CD4-positive, CD25-positive, alpha-beta regulatory T cell (primary cell): ENCODE data around the gene SULF2. TPM values are rescaled to one million over a fixed set of nuclear protein-coding genes. Genes with fewer than 3 reads are reported as not detected.

Experiments
- ATAC-seq, 2 donors: fragments of 150-1000 bp; cut with Tn5 transposase; one replicate each; pipeline ENCODE4 v1.10.0; 2021; ENCODE audit warnings: low read depth in 2 of 2, moderate number of reproducible peaks in 2 of 2, moderate library complexity in 1 of 2
- DNase-seq, 3 donors: peaks; one replicate each; pipeline versions ENCODE4 v3.0.0 to v3.0.0-alpha.2; 2012 to 2022; ENCODE audit warnings: mixed read lengths in 1 of 3
- H3K27ac ChIP-seq: one replicate; pipeline ENCODE4 v1.7.0; 2013; ENCODE audit warnings: mild to moderate bottlenecking, low read length; ENCODE audit not compliant: insufficient read depth, poor library complexity, severe bottlenecking
- H3K27me3 ChIP-seq: one replicate; pipeline ENCODE4 v1.7.0; 2013; ENCODE audit warnings: low read length; ENCODE audit not compliant: control insufficient read depth, insufficient read depth
- H3K36me3 ChIP-seq: one replicate; pipeline ENCODE4 v1.7.0; 2013; ENCODE audit warnings: mild to moderate bottlenecking, low read length, moderate library complexity; ENCODE audit not compliant: control insufficient read depth, insufficient read depth
- H3K4me1 ChIP-seq: 2 replicates; pipeline ENCODE4 v1.7.0; 2013; ENCODE audit warnings: mild to moderate bottlenecking, low read length; ENCODE audit not compliant: insufficient read depth, control insufficient read depth, poor library complexity, severe bottlenecking
- H3K4me3 ChIP-seq: one replicate; pipeline ENCODE4 v1.7.0; 2013; ENCODE audit warnings: low read depth, mild to moderate bottlenecking, low read length, moderate library complexity
- H3K9me3 ChIP-seq, 2 experiments: 1 replicate in 1 of 2; 2 replicates in 1 of 2; pipeline ENCODE4 v1.7.0; 2013; ENCODE audit warnings: low read length in 2 of 2, mild to moderate bottlenecking in 1 of 2, moderate library complexity in 1 of 2; ENCODE audit not compliant: control insufficient read depth in 2 of 2
- H3K27ac Mint-ChIP-seq, 3 donors: one replicate each; pipeline ENCODE4 v1.8.0; 2020 to 2022; ENCODE audit warnings: mild to moderate bottlenecking in 3 of 3, mixed read lengths in 3 of 3, moderate library complexity in 2 of 3
- H3K27me3 Mint-ChIP-seq: one replicate; pipeline ENCODE4 v1.8.0; 2022; ENCODE audit warnings: mild to moderate bottlenecking, mixed read lengths
- H3K36me3 Mint-ChIP-seq: one replicate; pipeline ENCODE4 v1.8.0; 2020; ENCODE audit warnings: mixed read lengths
- H3K4me1 Mint-ChIP-seq, 4 donors: one replicate each; pipeline ENCODE4 v1.8.0; 2020 to 2022; ENCODE audit warnings: mixed read lengths in 4 of 4, mild to moderate bottlenecking in 1 of 4
- H3K4me3 Mint-ChIP-seq, 4 donors: one replicate each; pipeline ENCODE4 v1.8.0; 2020 to 2022; ENCODE audit warnings: mild to moderate bottlenecking in 4 of 4, mixed read lengths in 4 of 4, moderate library complexity in 3 of 4
- H3K9me3 Mint-ChIP-seq, 7 donors: one replicate each; pipeline ENCODE4 v1.8.0; 2020 to 2022; ENCODE audit warnings: mixed read lengths in 7 of 7, mild to moderate bottlenecking in 3 of 7, moderate library complexity in 2 of 7
- polyA plus RNA-seq, 4 donors: library from polyadenylated mRNA; unstranded; fragments of 300-500 nt; fragmentation: Illumina TruSeq; gene quantifications; one replicate each; pipeline ENCODE4 v1.2.3, GENCODE V29; 2021
- total RNA-seq: library from RNA; stranded (reverse); gene quantifications from one replicate; pipeline ENCODE4 v1.2.3, GENCODE V29; 2022

Gene SULF2
- total and polyA plus RNA-seq, 5 donors from 2014 or later, result 0.33 to 1.2 (median 0.74) TPM; not detected in 1

DNA sequence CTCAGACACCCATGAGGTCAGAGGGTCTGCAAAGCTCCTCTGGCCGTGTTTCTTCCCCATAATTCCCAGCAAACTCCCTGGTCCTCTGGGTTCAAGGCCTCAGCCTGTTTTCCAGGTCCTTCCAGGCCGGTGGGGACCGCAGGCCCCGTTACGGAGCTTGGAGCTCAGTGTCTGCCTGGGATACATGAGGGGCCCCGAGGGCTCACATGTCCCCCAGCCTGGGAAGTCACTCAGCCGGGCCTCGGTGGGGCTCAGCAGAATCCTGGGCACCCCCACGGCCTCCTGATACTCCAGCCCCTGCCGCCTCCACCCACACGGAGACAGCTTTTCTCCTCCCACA is 3.4 kb upstream of the SULF2 start:
- peaks cover 71% of the 10 kb centered on the region for H3K27me3 Mint-ChIP-seq

GRCh38 chr20:47786765-47787107 is 1.5 kb upstream of the SULF2 start:
- ATAC-seq, result no peak
- Mint-ChIP-seq H3K27ac (no peak overlapping the region), H3K4me3 (peak overlapping the region in 3 of 4 donors; percentile 73 to 87 (median 82)), H3K9me3 (peaks cover 0 to 6% (median 0%) of the 10 kb centered on the region in 7 donors), H3K4me1 (peaks cover 0 to 18% (median 9%) of the 10 kb centered on the region in 4 donors), H3K27me3 (peaks cover 84% of the 10 kb centered on the region), H3K36me3 (no peaks in the 10 kb centered on the region)
- no peak for DNase-seq
- no peak overlapping the region for H3K27ac ChIP-seq
- no peaks in the 10 kb centered on the region for H3K9me3 ChIP-seq
- no peak overlapping the region for H3K4me3 ChIP-seq
- H3K27me3 ChIP-seq, result peaks cover 20% of the 10 kb centered on the region
- H3K36me3 ChIP-seq, result no peaks in the 10 kb centered on the region
- peaks cover 12% of the 10 kb centered on the region for H3K4me1 ChIP-seq

More for the DNA sequence above, 3.4 kb upstream of the SULF2 start:
- Histone ChIP-seq H3K9me3 (no peaks in the 10 kb centered on the region), H3K4me1 (peaks cover 12% of the 10 kb centered on the region), H3K36me3 (no peaks in the 10 kb centered on the region), H3K4me3 (no peak overlapping the region), H3K27me3 (peaks cover 14% of the 10 kb centered on the region), H3K27ac (no peak overlapping the region)
- Mint-ChIP-seq H3K9me3 (peaks cover 0 to 7% (median 0%) of the 10 kb centered on the region in 7 donors), H3K4me3 (no peak overlapping the region), H3K36me3 (no peaks in the 10 kb centered on the region), H3K4me1 (peaks cover 0 to 15% (median 9%) of the 10 kb centered on the region in 4 donors), H3K27ac (no peak overlapping the region)
- no peak for DNase-seq
- no peak for ATAC-seq

- Mint-ChIP-seq H3K4me1 (peaks cover 0 to 18% (median 9%) of the 10 kb centered on the region in 4 donors), H3K27ac (no peak overlapping the region), H3K27me3 (peaks cover 81% of the 10 kb centered on the region), H3K36me3 (no peaks in the 10 kb centered on the region), H3K9me3 (peaks cover 0 to 4% (median 0%) of the 10 kb centered on the region in 7 donors), H3K4me3 (peak overlapping the region; percentile 52 to 87 (median 78))
- no peak for ATAC-seq
- H3K4me1 ChIP-seq, result peaks cover 12% of the 10 kb centered on the region
- no peaks in the 10 kb centered on the region for H3K9me3 ChIP-seq
- H3K36me3 ChIP-seq, result no peaks in the 10 kb centered on the region
- peaks cover 20% of the 10 kb centered on the region for H3K27me3 ChIP-seq
- no peak overlapping the region for H3K27ac ChIP-seq
- DNase-seq, result peak in 1 of 3 donors; percentile 6
- H3K4me3 ChIP-seq, result no peak overlapping the region
Measured at GRCh38 chr20:47785854-47786764, 828 bp upstream of the SULF2 start.

DNA sequence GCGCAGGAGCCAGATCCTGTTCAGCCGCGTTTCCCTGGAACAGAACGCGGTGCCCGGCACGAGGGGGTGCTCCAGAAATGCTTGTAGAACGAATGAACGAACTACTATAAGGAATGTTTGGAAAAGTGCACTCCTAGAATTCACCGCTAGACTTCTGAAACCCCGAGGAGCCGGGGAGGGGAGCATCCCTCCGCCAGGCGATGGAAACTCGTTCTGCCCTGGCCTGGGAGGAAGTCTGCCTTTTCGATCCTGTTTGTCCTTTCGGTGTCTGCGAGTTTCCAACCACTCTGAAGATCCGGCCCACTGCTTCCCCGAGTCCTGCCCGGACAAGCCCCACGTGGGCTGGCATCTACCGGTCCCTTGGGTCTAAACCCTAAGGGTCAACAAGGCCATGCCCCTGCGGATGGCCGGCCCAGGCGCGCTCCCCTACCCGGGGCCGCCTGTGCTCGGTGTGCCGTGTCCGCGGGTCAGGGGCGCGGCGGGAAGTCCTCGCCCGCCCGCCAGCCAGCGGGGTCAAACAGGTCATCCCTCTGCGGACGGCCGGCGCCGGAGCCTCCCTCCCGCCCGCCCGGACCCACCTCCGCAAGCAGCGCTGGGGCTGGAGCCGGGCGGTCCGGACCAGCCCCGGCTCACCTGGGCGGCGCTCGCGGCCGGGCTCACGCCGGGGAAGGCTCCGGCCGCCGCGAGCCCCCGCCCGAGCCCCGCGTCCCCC is 526 bp downstream of the SULF2 start:
- Histone ChIP-seq H3K9me3 (no peaks in the 10 kb centered on the region), H3K4me1 (peaks cover 12% of the 10 kb centered on the region), H3K4me3 (no peak overlapping the region), H3K36me3 (no peaks in the 10 kb centered on the region), H3K27me3 (peaks cover 16% of the 10 kb centered on the region), H3K27ac (no peak overlapping the region)
- H3K36me3 Mint-ChIP-seq, result no peaks in the 10 kb centered on the region
- peaks cover 0 to 18% (median 9%) of the 10 kb centered on the region in 4 donors for H3K4me1 Mint-ChIP-seq
- no peak for ATAC-seq
- peaks cover 0 to 4% (median 0%) of the 10 kb centered on the region in 7 donors for H3K9me3 Mint-ChIP-seq
- H3K27me3 Mint-ChIP-seq, result peaks cover 69% of the 10 kb centered on the region
- no peak overlapping the region for H3K4me3 Mint-ChIP-seq
- H3K27ac Mint-ChIP-seq, result no peak overlapping the region
- no peak for DNase-seq

DNA sequence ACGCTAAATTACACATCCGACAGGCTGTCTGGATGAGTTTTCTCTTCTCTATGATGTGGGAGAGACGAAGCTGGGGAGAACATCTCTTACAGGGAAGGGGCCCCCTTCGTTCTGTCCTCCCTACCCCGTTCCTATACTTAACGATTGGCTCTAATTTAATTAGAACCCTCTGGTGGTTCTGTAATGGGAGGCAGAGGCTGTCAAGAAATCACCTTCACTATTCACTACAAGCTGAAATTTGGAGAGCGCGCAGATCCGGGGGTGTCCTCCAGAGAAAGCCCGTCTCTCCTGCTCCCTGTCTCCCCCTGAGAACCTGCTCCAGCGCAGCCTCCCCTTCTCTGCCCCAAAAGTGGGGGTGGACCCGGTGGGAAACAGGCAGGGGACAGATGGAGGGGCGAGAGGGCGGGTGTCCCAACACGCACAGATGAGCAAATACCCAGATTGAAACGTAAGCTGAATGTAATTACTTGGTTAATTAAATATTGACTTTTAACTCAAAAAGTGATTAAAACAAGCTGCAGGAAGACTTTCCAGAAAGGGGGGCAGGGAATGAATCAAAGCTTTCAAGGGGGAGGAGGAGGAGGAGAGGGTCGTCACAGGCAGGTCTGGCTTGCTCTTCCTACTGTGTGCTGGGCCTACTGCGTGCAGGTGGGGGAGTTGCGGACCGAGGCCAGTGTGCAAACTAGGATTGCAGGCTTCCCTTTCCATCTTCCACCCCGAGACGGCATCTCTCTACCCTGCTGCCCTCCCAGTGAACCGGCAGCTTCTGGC is 1.3 kb downstream of the SULF2 start:
- Histone ChIP-seq H3K4me3 (no peak overlapping the region), H3K36me3 (no peaks in the 10 kb centered on the region), H3K27me3 (peaks cover 16% of the 10 kb centered on the region), H3K4me1 (peaks cover 12% of the 10 kb centered on the region), H3K9me3 (no peaks in the 10 kb centered on the region), H3K27ac (no peak overlapping the region)
- peaks cover 62% of the 10 kb centered on the region for H3K27me3 Mint-ChIP-seq
- DNase-seq (no peak), ATAC-seq (no peak)
- H3K4me3 Mint-ChIP-seq, result peak overlapping the region in 3 of 4 donors; percentile 53 to 63 (median 61)
- H3K36me3 Mint-ChIP-seq, result no peaks in the 10 kb centered on the region
- H3K27ac Mint-ChIP-seq, result no peak overlapping the region
- H3K4me1 Mint-ChIP-seq, result peaks cover 0 to 18% (median 9%) of the 10 kb centered on the region in 4 donors
- H3K9me3 Mint-ChIP-seq, result peaks cover 0 to 4% (median 0%) of the 10 kb centered on the region in 7 donors

DNA sequence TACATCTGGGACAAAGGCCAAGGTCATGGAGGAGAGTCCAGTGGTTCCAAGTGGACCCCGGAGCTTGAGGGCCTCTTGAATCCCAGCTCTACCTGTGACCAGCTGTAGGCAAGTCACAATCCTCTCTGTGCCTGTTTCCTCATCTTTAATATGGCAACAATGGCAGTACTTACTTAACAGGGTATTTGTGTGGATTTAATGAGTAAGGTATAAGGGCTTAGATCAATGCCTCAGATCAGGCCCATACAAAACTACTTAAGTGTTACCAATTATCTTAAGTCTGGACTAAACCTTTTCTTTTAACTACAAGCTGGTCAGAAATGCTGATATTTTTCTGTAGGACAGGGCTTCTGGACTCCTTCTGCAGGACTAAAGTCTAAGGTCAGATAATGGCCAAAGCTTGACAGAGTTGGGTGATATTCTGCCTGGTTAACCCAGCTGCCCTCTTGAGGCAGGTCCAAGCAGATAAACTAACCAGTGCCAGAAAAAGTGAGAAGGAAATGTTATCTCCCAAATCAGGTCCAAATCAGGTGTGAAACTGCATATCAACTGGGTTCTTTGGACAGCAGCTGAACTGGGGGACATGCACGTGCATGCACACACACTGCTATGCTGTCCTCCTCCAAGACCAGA is 2.2 kb downstream of the SULF2 start:
- Histone ChIP-seq H3K36me3 (no peaks in the 10 kb centered on the region), H3K4me1 (peaks cover 12% of the 10 kb centered on the region), H3K27me3 (peaks cover 11% of the 10 kb centered on the region), H3K27ac (no peak overlapping the region), H3K4me3 (no peak overlapping the region), H3K9me3 (no peaks in the 10 kb centered on the region)
- H3K27ac Mint-ChIP-seq, result no peak overlapping the region
- ATAC-seq, result no peak
- peak overlapping the region in 1 of 4 donors; percentile 61 for H3K4me3 Mint-ChIP-seq
- no peaks in the 10 kb centered on the region for H3K36me3 Mint-ChIP-seq
- no peak for DNase-seq
- H3K4me1 Mint-ChIP-seq, result peaks cover 0 to 18% (median 9%) of the 10 kb centered on the region in 4 donors
- H3K27me3 Mint-ChIP-seq, result peaks cover 54% of the 10 kb centered on the region
- H3K9me3 Mint-ChIP-seq, result peaks cover 0 to 1% (median 0%) of the 10 kb centered on the region in 7 donors

- ATAC-seq, result no peak
- no peak overlapping the region for H3K27ac ChIP-seq
- no peak overlapping the region for H3K27ac Mint-ChIP-seq
Measured at GRCh38 chr20:47782076-47782475, 3.2 kb downstream of the SULF2 start.

More at GRCh38 chr20:47782076-47782475, 3.2 kb downstream of the SULF2 start:
- H3K27me3 Mint-ChIP-seq, result peaks cover 44% of the 10 kb centered on the region
- peaks cover 12% of the 10 kb centered on the region for H3K4me1 ChIP-seq
- peaks cover 0 to 1% (median 0%) of the 10 kb centered on the region in 7 donors for H3K9me3 Mint-ChIP-seq
- no peak for DNase-seq
- no peaks in the 10 kb centered on the region for H3K36me3 Mint-ChIP-seq
- no peaks in the 10 kb centered on the region for H3K9me3 ChIP-seq
- H3K4me3 ChIP-seq, result no peak overlapping the region
- no peak overlapping the region for H3K4me3 Mint-ChIP-seq
- no peaks in the 10 kb centered on the region for H3K36me3 ChIP-seq
- H3K27me3 ChIP-seq, result peaks cover 8% of the 10 kb centered on the region
- H3K4me1 Mint-ChIP-seq, result peaks cover 0 to 17% (median 9%) of the 10 kb centered on the region in 4 donors
